ENCODE results near the gene TRH. TPM values are rescaled to one million over a fixed set of nuclear protein-coding genes. Genes with fewer than 3 reads are reported as not detected.

TRH gene
- total RNA-seq, 1 experiment from 2014 or later, result not detected

DNA sequence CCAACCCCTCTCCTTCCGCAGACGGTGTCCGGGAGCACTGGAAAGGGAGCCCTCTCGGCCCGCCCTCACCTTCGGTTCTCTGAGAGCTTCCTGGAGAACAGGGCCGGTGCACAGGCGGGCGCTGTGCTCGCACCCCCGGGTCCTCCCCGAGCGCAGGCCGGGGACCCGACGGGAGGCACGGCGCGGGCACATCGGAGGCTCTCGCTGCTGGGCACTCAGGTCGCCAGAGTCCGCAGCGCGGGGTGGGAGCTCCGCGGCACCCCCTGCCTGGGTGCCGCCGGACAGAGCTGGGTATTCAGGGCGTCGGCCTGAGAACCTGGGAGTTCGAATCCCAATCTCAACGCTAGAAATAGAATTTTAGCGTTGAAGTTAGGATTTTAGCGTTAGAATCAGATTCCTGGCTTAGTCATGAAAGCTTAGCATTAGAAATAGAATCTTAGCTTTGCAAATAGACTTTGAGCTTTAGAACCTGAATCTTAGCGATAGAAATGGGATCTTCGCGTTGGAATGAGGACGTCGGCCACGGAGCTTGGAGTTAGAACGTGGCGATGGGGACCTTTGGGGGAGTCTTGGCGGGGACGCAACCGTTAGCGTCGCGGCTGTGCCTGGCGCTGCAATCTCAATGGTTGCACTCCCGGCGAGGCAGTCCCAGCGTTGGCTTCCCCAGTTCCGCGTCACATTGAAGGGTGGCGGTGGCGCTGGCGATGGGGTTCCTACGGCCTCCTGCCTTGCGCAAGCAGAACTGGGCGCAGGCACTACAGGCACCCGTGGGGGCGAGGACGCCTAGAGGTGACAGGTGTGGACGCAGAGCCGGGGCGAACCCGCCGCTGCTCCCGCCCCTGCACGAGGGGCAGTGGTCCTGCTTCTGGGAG is 549 bp downstream of the TRH start:
- Mint-ChIP-seq H3K36me3 (ENCODE audit: insufficient read depth, unreplicated experiment) (no peaks in the 10 kb centered on the region), H3K27ac (ENCODE audit: unreplicated experiment) (no peak overlapping the region), H3K4me3 (ENCODE audit: unreplicated experiment) (no peak overlapping the region), H3K27me3 (ENCODE audit: insufficient read depth, unreplicated experiment) (no peaks in the 10 kb centered on the region), H3K9me3 (ENCODE audit: unreplicated experiment) (no peaks in the 10 kb centered on the region), H3K4me1 (ENCODE audit: low read depth, unreplicated experiment) (peaks cover 6% of the 10 kb centered on the region)
- no peak for DNase-seq
- BruUV-seq (replicated peaks), result no TSS peak
- CTCF ChIA-PET, result no interaction called here
- TF ChIP-seq, protein P1, sequence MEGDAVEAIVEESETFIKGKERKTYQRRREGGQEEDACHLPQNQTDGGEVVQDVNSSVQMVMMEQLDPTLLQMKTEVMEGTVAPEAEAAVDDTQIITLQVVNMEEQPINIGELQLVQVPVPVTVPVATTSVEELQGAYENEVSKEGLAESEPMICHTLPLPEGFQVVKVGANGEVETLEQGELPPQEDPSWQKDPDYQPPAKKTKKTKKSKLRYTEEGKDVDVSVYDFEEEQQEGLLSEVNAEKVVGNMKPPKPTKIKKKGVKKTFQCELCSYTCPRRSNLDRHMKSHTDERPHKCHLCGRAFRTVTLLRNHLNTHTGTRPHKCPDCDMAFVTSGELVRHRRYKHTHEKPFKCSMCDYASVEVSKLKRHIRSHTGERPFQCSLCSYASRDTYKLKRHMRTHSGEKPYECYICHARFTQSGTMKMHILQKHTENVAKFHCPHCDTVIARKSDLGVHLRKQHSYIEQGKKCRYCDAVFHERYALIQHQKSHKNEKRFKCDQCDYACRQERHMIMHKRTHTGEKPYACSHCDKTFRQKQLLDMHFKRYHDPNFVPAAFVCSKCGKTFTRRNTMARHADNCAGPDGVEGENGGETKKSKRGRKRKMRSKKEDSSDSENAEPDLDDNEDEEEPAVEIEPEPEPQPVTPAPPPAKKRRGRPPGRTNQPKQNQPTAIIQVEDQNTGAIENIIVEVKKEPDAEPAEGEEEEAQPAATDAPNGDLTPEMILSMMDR (IDR thresholded peaks at IDR 0.05; ENCODE audit: insufficient read depth in 1 of 2, low read depth in 1 of 2, low read length in 1 of 2, severe bottlenecking in 1 of 2, unreplicated experiment in 1 of 2), result no peak
- intact Hi-C loops (cut with micrococcal nuclease; ENCODE audit: unreplicated experiment), result no loop called here
- Histone ChIP-seq H3K36me3 (ENCODE audit: control insufficient read depth, insufficient read depth, low read length) (no peaks in the 10 kb centered on the region), H3K4me1 (0 out of 2 replicates have a peak, but pooled peaks cover 4% of the 10 kb centered on the region), H3K4me3 (ENCODE audit: low read depth, low read length) (no peak overlapping the region), H3K27me3 (replicated peaks; ENCODE audit: control insufficient read depth, insufficient read depth, low read length) (no peaks in the 10 kb centered on the region; the same call in 1 of the 2 replicates), H3K9me3 (no peaks in the 10 kb centered on the region)
- POLR2A ChIA-PET, result no interaction called here

DNA sequence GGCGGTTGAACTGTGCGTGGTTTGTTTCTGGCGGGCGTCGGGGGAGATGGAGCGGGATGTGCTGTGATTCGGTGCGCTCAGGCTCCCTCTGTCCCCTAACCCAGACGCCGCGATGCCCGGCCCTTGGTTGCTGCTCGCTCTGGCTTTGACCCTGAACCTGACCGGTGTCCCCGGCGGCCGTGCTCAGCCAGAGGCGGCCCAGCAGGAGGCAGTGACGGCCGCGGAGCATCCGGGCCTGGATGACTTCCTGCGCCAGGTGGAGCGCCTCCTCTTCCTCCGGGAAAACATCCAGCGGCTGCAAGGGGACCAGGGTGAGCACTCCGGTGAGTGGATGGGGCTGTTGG is 1.2 kb downstream of the TRH start:
- H3K4me3 ChIP-seq (ENCODE audit: low read depth, low read length), result no peak overlapping the region
- no peaks in the 10 kb centered on the region for H3K9me3 ChIP-seq
- POLR2A ChIA-PET, result no interaction called here
- Mint-ChIP-seq H3K4me1 (ENCODE audit: low read depth, unreplicated experiment) (peaks cover 6% of the 10 kb centered on the region), H3K27ac (ENCODE audit: unreplicated experiment) (no peak overlapping the region), H3K9me3 (ENCODE audit: unreplicated experiment) (no peaks in the 10 kb centered on the region), H3K4me3 (ENCODE audit: unreplicated experiment) (no peak overlapping the region), H3K36me3 (ENCODE audit: insufficient read depth, unreplicated experiment) (no peaks in the 10 kb centered on the region), H3K27me3 (ENCODE audit: insufficient read depth, unreplicated experiment) (no peaks in the 10 kb centered on the region)
- DNase-seq, result no peak
- no peaks in the 10 kb centered on the region for H3K36me3 ChIP-seq (ENCODE audit: control insufficient read depth, insufficient read depth, low read length)
- TF ChIP-seq, protein P1 (IDR thresholded peaks at IDR 0.05; ENCODE audit: insufficient read depth in 1 of 2, low read depth in 1 of 2, low read length in 1 of 2, severe bottlenecking in 1 of 2, unreplicated experiment in 1 of 2), result no peak
- BruUV-seq (replicated peaks), result no TSS peak
- H3K27me3 ChIP-seq (replicated peaks; ENCODE audit: control insufficient read depth, insufficient read depth, low read length), result no peaks in the 10 kb centered on the region; the same call in 1 of the 2 replicates
- CTCF ChIA-PET, result no interaction called here
- intact Hi-C loops (cut with micrococcal nuclease; ENCODE audit: unreplicated experiment), result no loop called here
- 0 out of 2 replicates have a peak, but pooled peaks cover 4% of the 10 kb centered on the region for H3K4me1 ChIP-seq

DNA sequence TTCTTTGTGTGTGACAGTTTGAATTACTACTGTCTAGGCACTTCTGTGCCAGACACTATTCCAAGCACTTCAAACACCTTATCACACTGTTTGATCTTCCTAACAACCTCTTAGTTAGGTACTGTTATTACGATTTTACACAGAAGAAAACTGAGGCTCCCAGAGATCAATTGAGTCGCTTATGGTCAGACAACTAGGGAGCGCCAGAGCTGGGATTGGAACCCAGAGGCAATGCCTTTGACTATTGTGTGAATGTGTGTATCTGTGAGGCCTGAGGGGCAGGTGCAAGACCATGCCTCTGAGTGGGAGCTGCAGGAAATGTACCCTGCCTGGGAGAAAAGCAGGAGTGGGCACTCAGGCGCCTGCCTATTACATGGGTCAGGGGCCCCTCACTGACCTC is 1.8 kb downstream of the TRH start:
- Histone ChIP-seq H3K4me1 (0 out of 2 replicates have a peak, but pooled peaks cover 1% of the 10 kb centered on the region), H3K9me3 (no peaks in the 10 kb centered on the region), H3K36me3 (ENCODE audit: control insufficient read depth, insufficient read depth, low read length) (no peaks in the 10 kb centered on the region), H3K4me3 (ENCODE audit: low read depth, low read length) (no peak overlapping the region), H3K27me3 (replicated peaks; ENCODE audit: control insufficient read depth, insufficient read depth, low read length) (no peaks in the 10 kb centered on the region; the same call in 1 of the 2 replicates)
- H3K4me1 Mint-ChIP-seq (ENCODE audit: low read depth, unreplicated experiment), result peaks cover 3% of the 10 kb centered on the region
- no peaks in the 10 kb centered on the region for H3K27me3 Mint-ChIP-seq (ENCODE audit: insufficient read depth, unreplicated experiment)
- H3K27ac Mint-ChIP-seq (ENCODE audit: unreplicated experiment), result no peak overlapping the region
- CTCF ChIA-PET, result no interaction called here
- no TSS peak for BruUV-seq (replicated peaks)
- H3K9me3 Mint-ChIP-seq (ENCODE audit: unreplicated experiment), result no peaks in the 10 kb centered on the region
- POLR2A ChIA-PET, result no interaction called here
- intact Hi-C loops (cut with micrococcal nuclease; ENCODE audit: unreplicated experiment), result no loop called here
- TF ChIP-seq, protein P1 (IDR thresholded peaks at IDR 0.05; ENCODE audit: insufficient read depth in 1 of 2, low read depth in 1 of 2, low read length in 1 of 2, severe bottlenecking in 1 of 2, unreplicated experiment in 1 of 2), result no peak
- no peak for DNase-seq
- H3K36me3 Mint-ChIP-seq (ENCODE audit: insufficient read depth, unreplicated experiment), result no peaks in the 10 kb centered on the region
- no peak overlapping the region for H3K4me3 Mint-ChIP-seq (ENCODE audit: unreplicated experiment)
